GM23338 (cell line): ENCODE measurements around the gene MATK. TPM values are rescaled to one million over a fixed set of nuclear protein-coding genes. Genes with fewer than 3 reads are reported as not detected.

Experiments
- ATAC-seq: fragments of 200-7000 bp; cut with Tn5 transposase; 3 replicates; pipeline ENCODE4 v1.9.1; 2020
- DNase-seq: peaks from one replicate; pipeline ENCODE4 v3.0.0-alpha.2; 2015; ENCODE audit warnings: low spot score
- H2AFZ ChIP-seq: fragments of 200-600 bp; sonication (generic); 2 replicates; pipeline ENCODE4 v1.8.0; 2016; ENCODE audit warnings: antibody characterized with exemption, mild to moderate bottlenecking, moderate library complexity
- H3F3A ChIP-seq: fragments of 200-600 bp; sonication (generic); replicated peaks from 2 replicates; pipeline ENCODE4 v1.8.0; 2017; ENCODE audit warnings: antibody characterized with exemption, mixed run types, low read depth
- H3K27ac ChIP-seq: fragments of 200-600 bp; sonication (generic); 2 replicates; pipeline ENCODE4 v1.6.1; 2016; ENCODE audit warnings: low read depth
- H3K27me3 ChIP-seq: fragments of 200-600 bp; sonication (generic); 2 replicates; pipeline ENCODE4 v1.8.0; 2016; ENCODE audit warnings: mild to moderate bottlenecking, mixed run types, moderate library complexity; ENCODE audit not compliant: insufficient read depth
- H3K36me3 ChIP-seq: fragments of 200-600 bp; sonication (generic); 2 replicates; pipeline ENCODE4 v1.8.0; 2016; ENCODE audit warnings: mild to moderate bottlenecking; ENCODE audit not compliant: insufficient read depth
- H3K4me1 ChIP-seq: fragments of 200-600 bp; sonication (generic); 2 replicates; pipeline ENCODE4 v1.8.0; 2016; ENCODE audit warnings: mild to moderate bottlenecking, moderate library complexity; ENCODE audit not compliant: insufficient read depth
- H3K4me2 ChIP-seq: fragments of 200-600 bp; sonication (generic); 2 replicates; pipeline ENCODE4 v1.7.1; 2017; ENCODE audit warnings: mixed run types
- H3K4me3 ChIP-seq: fragments of 200-600 bp; sonication (generic); 2 replicates; pipeline ENCODE4 v1.6.1; 2016; ENCODE audit warnings: mixed run types
- H3K79me2 ChIP-seq: fragments of 200-600 bp; sonication (generic); replicated peaks from 2 replicates; pipeline ENCODE4 v1.8.0; 2017; ENCODE audit warnings: mild to moderate bottlenecking; ENCODE audit not compliant: insufficient read depth
- H3K9me2 ChIP-seq: fragments of 200-600 bp; sonication (generic); 2 replicates; pipeline ENCODE4 v1.8.0; 2017; ENCODE audit not compliant: insufficient read depth
- H4K20me1 ChIP-seq: fragments of 200-600 bp; sonication (generic); replicated peaks from 2 replicates; pipeline ENCODE4 v1.8.0; 2017; ENCODE audit warnings: mild to moderate bottlenecking; ENCODE audit not compliant: insufficient read depth
- H3K27ac Mint-ChIP-seq: 2 replicates; pipeline ENCODE4 v1.8.0; 2020; ENCODE audit warnings: inconsistent platforms, mild to moderate bottlenecking, moderate library complexity, mixed read lengths
- H3K27me3 Mint-ChIP-seq: 3 replicates; pipeline ENCODE4 v1.8.0; 2022; ENCODE audit warnings: low read depth, mild to moderate bottlenecking, moderate library complexity, mixed read lengths, inconsistent platforms; ENCODE audit not compliant: insufficient read depth, poor library complexity
- H3K36me3 Mint-ChIP-seq: 3 replicates; pipeline ENCODE4 v1.8.0; 2021; ENCODE audit warnings: low read depth, mild to moderate bottlenecking, inconsistent platforms, moderate library complexity, mixed read lengths
- H3K4me1 Mint-ChIP-seq: 3 replicates; pipeline ENCODE4 v1.8.0; 2020; ENCODE audit warnings: mild to moderate bottlenecking, inconsistent platforms, mixed read lengths
- H3K4me3 Mint-ChIP-seq: 3 replicates; pipeline ENCODE4 v1.8.0; 2021; ENCODE audit warnings: moderate library complexity, mild to moderate bottlenecking, inconsistent platforms, mixed read lengths
- H3K9me3 Mint-ChIP-seq: 3 replicates; pipeline ENCODE4 v1.8.0; 2020; ENCODE audit warnings: moderate library complexity, mild to moderate bottlenecking, inconsistent platforms, mixed read lengths
- CREB1 ChIP-seq: fragments of 250-450 bp; sonication (Bioruptor Pico); IDR thresholded peaks from 2 replicates; pipeline ENCODE4 v1.5.0; 2020; ENCODE audit warnings: low read depth, mild to moderate bottlenecking, moderate library complexity
- EZH2 ChIP-seq: fragments of 200-600 bp; sonication (generic); IDR thresholded peaks from one replicate; pipeline ENCODE4 v1.8.0; 2017; ENCODE audit warnings: antibody characterized with exemption, mild to moderate bottlenecking, low read depth; ENCODE audit not compliant: unreplicated experiment
- EZH2phosphoT487 ChIP-seq: fragments of 200-600 bp; sonication (generic); IDR thresholded peaks from one replicate; pipeline ENCODE4 v1.8.1; 2018; ENCODE audit warnings: antibody characterized with exemption; ENCODE audit not compliant: unreplicated experiment
- JUNB ChIP-seq: IDR thresholded peaks from one replicate; pipeline ENCODE4 v1.6.1; 2016; ENCODE audit warnings: antibody characterized with exemption; ENCODE audit not compliant: unreplicated experiment
- REST ChIP-seq: IDR thresholded peaks from one replicate; pipeline ENCODE4 v1.6.1; 2018; ENCODE audit warnings: antibody characterized with exemption; ENCODE audit not compliant: unreplicated experiment
- STAT1 ChIP-seq: IDR thresholded peaks from one replicate; pipeline ENCODE4 v1.6.1; 2016; ENCODE audit warnings: antibody characterized with exemption; ENCODE audit not compliant: unreplicated experiment
- ZNF114 ChIP-seq: fragments of 250-450 bp; sonication (Bioruptor Pico); IDR thresholded peaks from 2 replicates; pipeline ENCODE4 v1.5.0; 2020; ENCODE audit warnings: mild to moderate bottlenecking, moderate library complexity
- ZNF331 ChIP-seq: fragments of 250-450 bp; sonication (Bioruptor Pico); IDR thresholded peaks from 2 replicates; pipeline ENCODE4 v1.5.0; 2020; ENCODE audit warnings: low read depth, mild to moderate bottlenecking, moderate library complexity
- polyA plus RNA-seq: library from polyadenylated mRNA; unstranded; fragments of >200 nt; fragmentation: Nextera tagmentation; extraction: Ambion mirVana; gene quantifications from 2 replicates; pipeline ENCODE4 v1.2.1, GENCODE V29; 2016
- total RNA-seq: library from RNA; depleted of rRNA; stranded (reverse); fragments of >200 nt; shearing (Covaris generic); gene quantifications from 2 replicates; pipeline ENCODE4 v1.2.3, GENCODE V29; 2014
- TF ChIP-seq, protein P1 (sequence below): fragments of 250-450 bp; sonication (Bioruptor Pico); IDR thresholded peaks from 2 replicates; pipeline ENCODE4 v1.5.0; 2020; ENCODE audit warnings: mild to moderate bottlenecking, moderate library complexity

Gene MATK
- total and polyA plus RNA-seq, 2 experiments from 2014 or later: 13.4 to 21.4 TPM

DNA sequence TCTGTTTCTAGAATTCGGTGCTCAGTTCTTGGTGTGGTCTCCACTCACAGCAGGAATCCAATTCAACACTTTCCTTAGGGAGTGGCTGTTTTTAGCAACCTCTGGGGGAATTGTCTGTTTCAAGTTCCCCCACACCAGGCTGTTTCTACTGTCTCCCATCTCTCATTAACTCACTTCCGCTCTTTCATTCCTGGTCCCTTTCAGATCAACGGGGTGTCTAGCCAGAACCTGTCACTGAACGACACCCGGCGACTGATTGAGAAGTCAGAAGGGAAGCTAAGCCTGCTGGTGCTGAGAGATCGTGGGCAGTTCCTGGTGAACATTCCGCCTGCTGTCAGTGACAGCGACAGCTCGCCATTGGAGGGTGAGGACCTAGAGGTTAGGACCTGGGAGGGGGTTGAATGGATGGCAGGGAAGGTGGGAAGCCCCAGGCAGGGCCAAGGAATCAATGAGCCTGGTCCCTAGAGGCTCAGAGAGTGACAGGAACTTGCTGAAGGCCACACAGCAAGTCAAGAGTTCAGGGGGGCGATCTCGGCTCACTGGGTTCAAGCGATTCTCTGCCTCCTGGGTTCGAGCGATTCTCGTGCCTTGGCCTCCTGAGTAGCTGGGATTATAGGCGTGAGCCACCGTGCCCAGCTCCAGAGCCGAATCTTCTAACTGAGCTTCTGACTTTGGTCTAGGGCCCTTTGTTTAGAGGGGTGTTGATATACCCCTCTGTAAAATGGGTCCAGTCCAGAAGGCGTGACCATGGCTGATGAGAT is 52.5 kb downstream of the MATK start:
- Mint-ChIP-seq H3K4me3 (no peak overlapping the region), H3K9me3 (no peaks in the 10 kb centered on the region), H3K27me3 (peaks cover 13% of the 10 kb centered on the region), H3K27ac (no peak overlapping the region), H3K4me1 (no peaks in the 10 kb centered on the region; the same call in 2 of the 3 replicates), H3K36me3 (0 out of 3 replicates have a peak, but pooled peaks cover 3% of the 10 kb centered on the region)
- no peak for DNase-seq
- H3K79me2 ChIP-seq: no peaks in the 10 kb centered on the region
- H4K20me1 ChIP-seq: no peaks in the 10 kb centered on the region
- no peak overlapping the region for H3K27ac ChIP-seq
- H3K4me2 ChIP-seq: no peak overlapping the region
- H3K36me3 ChIP-seq: peaks cover 4% of the 10 kb centered on the region; the same call in 1 of the 2 replicates
- no peak overlapping the region for H2AFZ ChIP-seq
- H3K27me3 ChIP-seq: no peaks in the 10 kb centered on the region
- ATAC-seq: no peak
- H3F3A ChIP-seq: no peaks in the 10 kb centered on the region
- no peaks in the 10 kb centered on the region for H3K9me2 ChIP-seq
- no peaks in the 10 kb centered on the region for H3K4me1 ChIP-seq
- no peak overlapping the region for H3K4me3 ChIP-seq
- no peak for TF ChIP-seq STAT1
- TF ChIP-seq CREB1 (CRISPR knock-in tag): no peak
- no peak for TF ChIP-seq EZH2phosphoT487
- TF ChIP-seq EZH2: no peak

GRCh38 chr19:3732108-3732507 is 54.1 kb downstream of the MATK start:
- ATAC-seq: no peak
- Histone ChIP-seq H3K4me1 (no peaks in the 10 kb centered on the region), H3K9me2 (no peaks in the 10 kb centered on the region), H3K4me2 (no peak overlapping the region), H3K4me3 (no peak overlapping the region), H3K27me3 (no peaks in the 10 kb centered on the region), H3K36me3 (peaks cover 4% of the 10 kb centered on the region; the same call in 1 of the 2 replicates), H3F3A (no peaks in the 10 kb centered on the region), H3K79me2 (no peaks in the 10 kb centered on the region), H4K20me1 (no peaks in the 10 kb centered on the region), H3K27ac (no peak overlapping the region), H2AFZ (no peak overlapping the region)
- Mint-ChIP-seq H3K36me3 (0 out of 3 replicates have a peak, but pooled peaks cover 3% of the 10 kb centered on the region), H3K9me3 (no peaks in the 10 kb centered on the region), H3K27ac (no peak overlapping the region), H3K4me1 (peaks cover 3% of the 10 kb centered on the region; the same call in 1 of the 3 replicates), H3K4me3 (no peak overlapping the region), H3K27me3 (peaks cover 17% of the 10 kb centered on the region)
- no peak for DNase-seq
- TF ChIP-seq EZH2phosphoT487 (no peak), REST (no peak), ZNF114 (CRISPR knock-in tag) (no peak), JUNB (no peak), EZH2 (no peak), CREB1 (CRISPR knock-in tag) (no peak), ZNF331 (no peak)
- TF ChIP-seq, protein P1, sequence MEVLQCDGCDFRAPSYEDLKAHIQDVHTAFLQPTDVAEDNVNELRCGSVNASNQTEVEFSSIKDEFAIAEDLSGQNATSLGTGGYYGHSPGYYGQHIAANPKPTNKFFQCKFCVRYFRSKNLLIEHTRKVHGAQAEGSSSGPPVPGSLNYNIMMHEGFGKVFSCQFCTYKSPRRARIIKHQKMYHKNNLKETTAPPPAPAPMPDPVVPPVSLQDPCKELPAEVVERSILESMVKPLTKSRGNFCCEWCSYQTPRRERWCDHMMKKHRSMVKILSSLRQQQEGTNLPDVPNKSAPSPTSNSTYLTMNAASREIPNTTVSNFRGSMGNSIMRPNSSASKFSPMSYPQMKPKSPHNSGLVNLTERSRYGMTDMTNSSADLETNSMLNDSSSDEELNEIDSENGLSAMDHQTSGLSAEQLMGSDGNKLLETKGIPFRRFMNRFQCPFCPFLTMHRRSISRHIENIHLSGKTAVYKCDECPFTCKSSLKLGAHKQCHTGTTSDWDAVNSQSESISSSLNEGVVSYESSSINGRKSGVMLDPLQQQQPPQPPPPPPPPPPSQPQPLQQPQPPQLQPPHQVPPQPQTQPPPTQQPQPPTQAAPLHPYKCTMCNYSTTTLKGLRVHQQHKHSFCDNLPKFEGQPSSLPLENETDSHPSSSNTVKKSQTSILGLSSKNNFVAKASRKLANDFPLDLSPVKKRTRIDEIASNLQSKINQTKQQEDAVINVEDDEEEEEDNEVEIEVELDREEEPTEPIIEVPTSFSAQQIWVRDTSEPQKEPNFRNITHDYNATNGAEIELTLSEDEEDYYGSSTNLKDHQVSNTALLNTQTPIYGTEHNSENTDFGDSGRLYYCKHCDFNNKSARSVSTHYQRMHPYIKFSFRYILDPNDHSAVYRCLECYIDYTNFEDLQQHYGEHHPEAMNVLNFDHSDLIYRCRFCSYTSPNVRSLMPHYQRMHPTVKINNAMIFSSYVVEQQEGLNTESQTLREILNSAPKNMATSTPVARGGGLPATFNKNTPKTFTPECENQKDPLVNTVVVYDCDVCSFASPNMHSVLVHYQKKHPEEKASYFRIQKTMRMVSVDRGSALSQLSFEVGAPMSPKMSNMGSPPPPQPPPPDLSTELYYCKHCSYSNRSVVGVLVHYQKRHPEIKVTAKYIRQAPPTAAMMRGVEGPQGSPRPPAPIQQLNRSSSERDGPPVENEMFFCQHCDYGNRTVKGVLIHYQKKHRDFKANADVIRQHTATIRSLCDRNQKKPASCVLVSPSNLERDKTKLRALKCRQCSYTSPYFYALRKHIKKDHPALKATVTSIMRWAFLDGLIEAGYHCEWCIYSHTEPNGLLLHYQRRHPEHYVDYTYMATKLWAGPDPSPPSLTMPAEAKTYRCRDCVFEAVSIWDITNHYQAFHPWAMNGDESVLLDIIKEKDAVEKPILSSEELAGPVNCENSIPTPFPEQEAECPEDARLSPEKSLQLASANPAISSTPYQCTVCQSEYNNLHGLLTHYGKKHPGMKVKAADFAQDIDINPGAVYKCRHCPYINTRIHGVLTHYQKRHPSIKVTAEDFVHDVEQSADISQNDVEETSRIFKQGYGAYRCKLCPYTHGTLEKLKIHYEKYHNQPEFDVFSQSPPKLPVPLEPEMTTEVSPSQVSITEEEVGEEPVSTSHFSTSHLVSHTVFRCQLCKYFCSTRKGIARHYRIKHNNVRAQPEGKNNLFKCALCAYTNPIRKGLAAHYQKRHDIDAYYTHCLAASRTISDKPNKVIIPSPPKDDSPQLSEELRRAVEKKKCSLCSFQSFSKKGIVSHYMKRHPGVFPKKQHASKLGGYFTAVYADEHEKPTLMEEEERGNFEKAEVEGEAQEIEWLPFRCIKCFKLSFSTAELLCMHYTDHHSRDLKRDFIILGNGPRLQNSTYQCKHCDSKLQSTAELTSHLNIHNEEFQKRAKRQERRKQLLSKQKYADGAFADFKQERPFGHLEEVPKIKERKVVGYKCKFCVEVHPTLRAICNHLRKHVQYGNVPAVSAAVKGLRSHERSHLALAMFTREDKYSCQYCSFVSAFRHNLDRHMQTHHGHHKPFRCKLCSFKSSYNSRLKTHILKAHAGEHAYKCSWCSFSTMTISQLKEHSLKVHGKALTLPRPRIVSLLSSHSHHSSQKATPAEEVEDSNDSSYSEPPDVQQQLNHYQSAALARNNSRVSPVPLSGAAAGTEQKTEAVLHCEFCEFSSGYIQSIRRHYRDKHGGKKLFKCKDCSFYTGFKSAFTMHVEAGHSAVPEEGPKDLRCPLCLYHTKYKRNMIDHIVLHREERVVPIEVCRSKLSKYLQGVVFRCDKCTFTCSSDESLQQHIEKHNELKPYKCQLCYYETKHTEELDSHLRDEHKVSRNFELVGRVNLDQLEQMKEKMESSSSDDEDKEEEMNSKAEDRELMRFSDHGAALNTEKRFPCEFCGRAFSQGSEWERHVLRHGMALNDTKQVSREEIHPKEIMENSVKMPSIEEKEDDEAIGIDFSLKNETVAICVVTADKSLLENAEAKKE: no peak
